Hepatocyte (in vitro differentiated cells): ENCODE results near the gene NFKB2.
A peak's percentile ranks its signal among the peaks of the same experiment; 100 is the strongest.

ENCODE experiments used
- EZH2 ChIP-seq: fragments of 200-600 bp; sonication (generic); IDR thresholded peaks from 2 replicates; pipeline ENCODE4 v1.6.1; 2016; ENCODE audit warnings: antibody characterized with exemption, mild to moderate bottlenecking, borderline replicate concordance
- EZH2phosphoT487 ChIP-seq: fragments of 200-600 bp; sonication (generic); IDR thresholded peaks from one replicate; pipeline ENCODE4 v1.6.1; 2018; ENCODE audit warnings: antibody characterized with exemption, mild to moderate bottlenecking, low read depth, moderate library complexity; ENCODE audit not compliant: unreplicated experiment, severe bottlenecking
- TF ChIP-seq, protein P1 (sequence below): fragments of 200-600 bp; sonication (generic); IDR thresholded peaks from 2 replicates; pipeline ENCODE4 v1.5.1; 2016; ENCODE audit warnings: antibody characterized with exemption, mild to moderate bottlenecking; ENCODE audit not compliant: poor library complexity

DNA sequence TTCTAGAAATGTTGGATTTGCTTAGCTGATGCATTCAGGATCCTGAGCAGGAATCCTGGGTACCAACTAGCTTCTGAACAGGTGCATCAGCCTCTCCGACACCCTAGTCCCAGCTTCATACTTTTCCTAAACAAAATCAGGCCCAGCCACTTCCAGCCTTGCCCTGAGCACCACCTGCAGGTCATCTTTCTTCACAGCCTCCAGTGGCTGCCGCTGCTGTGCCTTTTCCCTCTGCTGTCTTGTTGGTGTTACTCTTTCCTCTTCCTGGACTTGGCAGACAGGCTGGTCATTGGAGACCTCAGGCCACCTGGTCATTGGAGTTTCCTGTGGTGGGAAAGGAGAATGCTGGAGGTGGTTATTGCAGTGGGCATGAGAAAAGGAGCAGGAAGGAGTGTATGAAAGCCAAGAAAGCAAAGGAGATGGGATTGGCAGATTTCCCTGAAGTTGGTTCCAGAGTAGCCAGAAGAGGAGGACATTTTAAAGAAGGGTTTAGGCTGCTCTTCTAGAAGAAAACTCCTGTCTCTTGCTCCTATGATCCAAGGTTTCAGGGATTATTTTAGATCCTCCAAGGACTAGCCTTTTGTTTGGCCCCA, 48.2 kb upstream of the NFKB2 start:
- TF ChIP-seq EZH2 (no peak), EZH2phosphoT487 (no peak)
- TF ChIP-seq, protein P1, sequence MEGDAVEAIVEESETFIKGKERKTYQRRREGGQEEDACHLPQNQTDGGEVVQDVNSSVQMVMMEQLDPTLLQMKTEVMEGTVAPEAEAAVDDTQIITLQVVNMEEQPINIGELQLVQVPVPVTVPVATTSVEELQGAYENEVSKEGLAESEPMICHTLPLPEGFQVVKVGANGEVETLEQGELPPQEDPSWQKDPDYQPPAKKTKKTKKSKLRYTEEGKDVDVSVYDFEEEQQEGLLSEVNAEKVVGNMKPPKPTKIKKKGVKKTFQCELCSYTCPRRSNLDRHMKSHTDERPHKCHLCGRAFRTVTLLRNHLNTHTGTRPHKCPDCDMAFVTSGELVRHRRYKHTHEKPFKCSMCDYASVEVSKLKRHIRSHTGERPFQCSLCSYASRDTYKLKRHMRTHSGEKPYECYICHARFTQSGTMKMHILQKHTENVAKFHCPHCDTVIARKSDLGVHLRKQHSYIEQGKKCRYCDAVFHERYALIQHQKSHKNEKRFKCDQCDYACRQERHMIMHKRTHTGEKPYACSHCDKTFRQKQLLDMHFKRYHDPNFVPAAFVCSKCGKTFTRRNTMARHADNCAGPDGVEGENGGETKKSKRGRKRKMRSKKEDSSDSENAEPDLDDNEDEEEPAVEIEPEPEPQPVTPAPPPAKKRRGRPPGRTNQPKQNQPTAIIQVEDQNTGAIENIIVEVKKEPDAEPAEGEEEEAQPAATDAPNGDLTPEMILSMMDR = peak; percentile 50
